Omental fat pad (tissue), 4 donors: ENCODE measurements around the gene TMEM151B. TPM values are rescaled to one million over a fixed set of nuclear protein-coding genes. Genes with fewer than 3 reads are reported as not detected.

Source experiments
- ATAC-seq: fragments of 150-250 bp; one replicate; pipeline ENCODE4 v1.9.1; 2016; ENCODE audit warnings: mild to moderate bottlenecking, moderate library complexity; ENCODE audit not compliant: low FRiP score
- DNase-seq: peaks from one replicate; pipeline ENCODE4 v3.0.0-alpha.2; 2019; ENCODE audit warnings: low spot score
- CTCF ChIP-seq, 3 donors: fragments of 450-650 bp; IDR thresholded peaks; one replicate each; pipeline ENCODE4 v1.5.1; 2016 to 2017; ENCODE audit warnings: antibody characterized with exemption in 3 of 3, mild to moderate bottlenecking in 3 of 3, moderate library complexity in 2 of 3
- total RNA-seq, 4 donors: library from RNA; depleted of rRNA; stranded (reverse); fragments of >200 nt; gene quantifications; one replicate each; pipeline ENCODE4 v1.1.0, GENCODE V29; 2016

TMEM151B gene
- total RNA-seq, 4 donors from 2014 or later, result 0.19 TPM; not detected in 3

GRCh38 chr6:44286747-44287146 lies 16.5 kb downstream of the TMEM151B start:
- no peak for DNase-seq
- no peak for ATAC-seq
- TF ChIP-seq CTCF (IDR thresholded peaks at IDR 0.05), result no peak

GRCh38 chr6:44289726-44290260 lies 19.5 kb downstream of the TMEM151B start:
- TF ChIP-seq CTCF (IDR thresholded peaks at IDR 0.05), result no peak
- ATAC-seq (no peak), DNase-seq (no peak)

GRCh38 chr6:44291841-44292240 lies 21.6 kb downstream of the TMEM151B start:
- DNase-seq (no peak), ATAC-seq (no peak)
- no peak for TF ChIP-seq CTCF (IDR thresholded peaks at IDR 0.05)

- no peak for ATAC-seq
- no peak for DNase-seq
- TF ChIP-seq CTCF (IDR thresholded peaks at IDR 0.05), result no peak
These were observed 22.6 kb downstream of the TMEM151B start for GRCh38 chr6:44292661-44293365.

- no peak for ATAC-seq
- DNase-seq, result no peak
- TF ChIP-seq CTCF (IDR thresholded peaks at IDR 0.05), result no peak
These were observed 24.9 kb downstream of the TMEM151B start for GRCh38 chr6:44294832-44295791.

- DNase-seq, result no peak
These were observed 27.1 kb downstream of the TMEM151B start for GRCh38 chr6:44297063-44298038.

More at GRCh38 chr6:44297063-44298038, 27.1 kb downstream of the TMEM151B start:
- ATAC-seq, result peak; percentile 66
- no peak for TF ChIP-seq CTCF (IDR thresholded peaks at IDR 0.05)
